GM23338 (cell line): Measurements from ENCODE around the gene PIGU. TPM values are rescaled to one million over a fixed set of nuclear protein-coding genes. Genes with fewer than 3 reads are reported as not detected.

Experiments
- ATAC-seq: fragments of 200-7000 bp; cut with Tn5 transposase; 3 replicates; pipeline ENCODE4 v1.9.1; 2020
- DNase-seq: peaks from one replicate; pipeline ENCODE4 v3.0.0-alpha.2; 2015; ENCODE audit warnings: low spot score
- H2AFZ ChIP-seq: fragments of 200-600 bp; sonication (generic); 2 replicates; pipeline ENCODE4 v1.8.0; 2016; ENCODE audit warnings: antibody characterized with exemption, mild to moderate bottlenecking, moderate library complexity
- H3F3A ChIP-seq: fragments of 200-600 bp; sonication (generic); replicated peaks from 2 replicates; pipeline ENCODE4 v1.8.0; 2017; ENCODE audit warnings: antibody characterized with exemption, mixed run types, low read depth
- H3K27ac ChIP-seq: fragments of 200-600 bp; sonication (generic); 2 replicates; pipeline ENCODE4 v1.6.1; 2016; ENCODE audit warnings: low read depth
- H3K27me3 ChIP-seq: fragments of 200-600 bp; sonication (generic); 2 replicates; pipeline ENCODE4 v1.8.0; 2016; ENCODE audit warnings: mild to moderate bottlenecking, mixed run types, moderate library complexity; ENCODE audit not compliant: insufficient read depth
- H3K36me3 ChIP-seq: fragments of 200-600 bp; sonication (generic); 2 replicates; pipeline ENCODE4 v1.8.0; 2016; ENCODE audit warnings: mild to moderate bottlenecking; ENCODE audit not compliant: insufficient read depth
- H3K4me1 ChIP-seq: fragments of 200-600 bp; sonication (generic); 2 replicates; pipeline ENCODE4 v1.8.0; 2016; ENCODE audit warnings: mild to moderate bottlenecking, moderate library complexity; ENCODE audit not compliant: insufficient read depth
- H3K4me2 ChIP-seq: fragments of 200-600 bp; sonication (generic); 2 replicates; pipeline ENCODE4 v1.7.1; 2017; ENCODE audit warnings: mixed run types
- H3K4me3 ChIP-seq: fragments of 200-600 bp; sonication (generic); 2 replicates; pipeline ENCODE4 v1.6.1; 2016; ENCODE audit warnings: mixed run types
- H3K79me2 ChIP-seq: fragments of 200-600 bp; sonication (generic); replicated peaks from 2 replicates; pipeline ENCODE4 v1.8.0; 2017; ENCODE audit warnings: mild to moderate bottlenecking; ENCODE audit not compliant: insufficient read depth
- H3K9me2 ChIP-seq: fragments of 200-600 bp; sonication (generic); 2 replicates; pipeline ENCODE4 v1.8.0; 2017; ENCODE audit not compliant: insufficient read depth
- H4K20me1 ChIP-seq: fragments of 200-600 bp; sonication (generic); replicated peaks from 2 replicates; pipeline ENCODE4 v1.8.0; 2017; ENCODE audit warnings: mild to moderate bottlenecking; ENCODE audit not compliant: insufficient read depth
- H3K27ac Mint-ChIP-seq: 2 replicates; pipeline ENCODE4 v1.8.0; 2020; ENCODE audit warnings: inconsistent platforms, mild to moderate bottlenecking, moderate library complexity, mixed read lengths
- H3K27me3 Mint-ChIP-seq: 3 replicates; pipeline ENCODE4 v1.8.0; 2022; ENCODE audit warnings: low read depth, mild to moderate bottlenecking, moderate library complexity, mixed read lengths, inconsistent platforms; ENCODE audit not compliant: insufficient read depth, poor library complexity
- H3K36me3 Mint-ChIP-seq: 3 replicates; pipeline ENCODE4 v1.8.0; 2021; ENCODE audit warnings: low read depth, mild to moderate bottlenecking, inconsistent platforms, moderate library complexity, mixed read lengths
- H3K4me1 Mint-ChIP-seq: 3 replicates; pipeline ENCODE4 v1.8.0; 2020; ENCODE audit warnings: mild to moderate bottlenecking, inconsistent platforms, mixed read lengths
- H3K4me3 Mint-ChIP-seq: 3 replicates; pipeline ENCODE4 v1.8.0; 2021; ENCODE audit warnings: moderate library complexity, mild to moderate bottlenecking, inconsistent platforms, mixed read lengths
- H3K9me3 Mint-ChIP-seq: 3 replicates; pipeline ENCODE4 v1.8.0; 2020; ENCODE audit warnings: moderate library complexity, mild to moderate bottlenecking, inconsistent platforms, mixed read lengths
- CREB1 ChIP-seq: fragments of 250-450 bp; sonication (Bioruptor Pico); IDR thresholded peaks from 2 replicates; pipeline ENCODE4 v1.5.0; 2020; ENCODE audit warnings: low read depth, mild to moderate bottlenecking, moderate library complexity
- EZH2 ChIP-seq: fragments of 200-600 bp; sonication (generic); IDR thresholded peaks from one replicate; pipeline ENCODE4 v1.8.0; 2017; ENCODE audit warnings: antibody characterized with exemption, mild to moderate bottlenecking, low read depth; ENCODE audit not compliant: unreplicated experiment
- EZH2phosphoT487 ChIP-seq: fragments of 200-600 bp; sonication (generic); IDR thresholded peaks from one replicate; pipeline ENCODE4 v1.8.1; 2018; ENCODE audit warnings: antibody characterized with exemption; ENCODE audit not compliant: unreplicated experiment
- JUNB ChIP-seq: IDR thresholded peaks from one replicate; pipeline ENCODE4 v1.6.1; 2016; ENCODE audit warnings: antibody characterized with exemption; ENCODE audit not compliant: unreplicated experiment
- NANOG ChIP-seq: IDR thresholded peaks from 2 replicates; pipeline ENCODE4 v1.6.1; 2016; ENCODE audit warnings: antibody characterized with exemption, borderline replicate concordance
- STAT1 ChIP-seq: IDR thresholded peaks from one replicate; pipeline ENCODE4 v1.6.1; 2016; ENCODE audit warnings: antibody characterized with exemption; ENCODE audit not compliant: unreplicated experiment
- ZNF114 ChIP-seq: fragments of 250-450 bp; sonication (Bioruptor Pico); IDR thresholded peaks from 2 replicates; pipeline ENCODE4 v1.5.0; 2020; ENCODE audit warnings: mild to moderate bottlenecking, moderate library complexity
- polyA plus RNA-seq: library from polyadenylated mRNA; unstranded; fragments of >200 nt; fragmentation: Nextera tagmentation; extraction: Ambion mirVana; gene quantifications from 2 replicates; pipeline ENCODE4 v1.2.1, GENCODE V29; 2016
- total RNA-seq: library from RNA; depleted of rRNA; stranded (reverse); fragments of >200 nt; shearing (Covaris generic); gene quantifications from 2 replicates; pipeline ENCODE4 v1.2.3, GENCODE V29; 2014
- TF ChIP-seq, protein P1 (sequence below), 2 experiments: fragments of 200-600 bp in 1 of 2; sonication (generic) in 1 of 2; conservative IDR thresholded peaks; 2 replicates each; pipeline versions ENCODE4 v1.5.1 to v1.6.1; 2016 to 2017; ENCODE audit warnings: antibody characterized with exemption in 2 of 2, low read depth in 2 of 2, mild to moderate bottlenecking in 2 of 2, moderate library complexity in 1 of 2
- TF ChIP-seq, protein P2 (sequence below): fragments of 250-450 bp; sonication (Bioruptor Pico); IDR thresholded peaks from 2 replicates; pipeline ENCODE4 v1.5.0; 2020; ENCODE audit warnings: mild to moderate bottlenecking, moderate library complexity
- TF ChIP-seq, protein P3 (sequence below): IDR thresholded peaks from 2 replicates; pipeline ENCODE4 v1.6.1; 2016; ENCODE audit warnings: antibody characterized with exemption

Gene PIGU
- total and polyA plus RNA-seq, 2 experiments from 2014 or later: 24.3 to 28.9 TPM

DNA sequence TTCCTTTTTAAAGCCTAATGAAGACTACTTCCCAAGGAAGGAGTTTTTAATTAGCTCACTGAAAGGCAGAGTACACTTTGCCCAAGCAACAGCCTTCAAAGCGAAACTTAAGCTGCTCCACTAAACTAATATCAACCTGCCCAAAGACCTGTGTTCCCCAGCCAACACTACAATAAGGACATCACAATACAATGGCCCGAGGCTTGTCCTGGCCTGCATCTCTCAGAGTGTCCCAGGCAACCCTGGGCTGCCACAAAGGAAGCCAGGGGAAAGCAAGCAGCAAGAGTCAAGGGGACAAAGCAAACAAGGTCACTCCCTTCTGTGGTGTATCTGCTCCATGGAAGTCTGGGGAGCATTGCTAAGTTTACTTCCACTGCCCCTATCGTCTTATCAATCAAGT, 52.3 kb downstream of the PIGU start:
- Histone ChIP-seq H2AFZ (no peak overlapping the region), H3F3A (no peaks in the 10 kb centered on the region), H3K27ac (no peak overlapping the region), H3K4me3 (no peak overlapping the region), H3K9me2 (no peaks in the 10 kb centered on the region), H3K79me2 (no peaks in the 10 kb centered on the region), H4K20me1 (no peaks in the 10 kb centered on the region; the same call in 1 of the 2 replicates), H3K4me2 (no peak overlapping the region), H3K36me3 (no peaks in the 10 kb centered on the region), H3K27me3 (no peaks in the 10 kb centered on the region), H3K4me1 (no peaks in the 10 kb centered on the region)
- Mint-ChIP-seq H3K4me1 (no peaks in the 10 kb centered on the region), H3K4me3 (no peak overlapping the region), H3K9me3 (no peaks in the 10 kb centered on the region), H3K27me3 (peaks cover 2% of the 10 kb centered on the region), H3K27ac (peak overlapping the region; percentile 20; the same call in 1 of the 2 replicates), H3K36me3 (peaks cover 6% of the 10 kb centered on the region; the same call in 2 of the 3 replicates)
- no peak for DNase-seq
- ATAC-seq: no peak
- TF ChIP-seq ZNF114 (CRISPR knock-in tag): no peak
- no peak for TF ChIP-seq CREB1 (CRISPR knock-in tag)
- no peak for TF ChIP-seq EZH2
- TF ChIP-seq JUNB: no peak
- TF ChIP-seq, protein P1, sequence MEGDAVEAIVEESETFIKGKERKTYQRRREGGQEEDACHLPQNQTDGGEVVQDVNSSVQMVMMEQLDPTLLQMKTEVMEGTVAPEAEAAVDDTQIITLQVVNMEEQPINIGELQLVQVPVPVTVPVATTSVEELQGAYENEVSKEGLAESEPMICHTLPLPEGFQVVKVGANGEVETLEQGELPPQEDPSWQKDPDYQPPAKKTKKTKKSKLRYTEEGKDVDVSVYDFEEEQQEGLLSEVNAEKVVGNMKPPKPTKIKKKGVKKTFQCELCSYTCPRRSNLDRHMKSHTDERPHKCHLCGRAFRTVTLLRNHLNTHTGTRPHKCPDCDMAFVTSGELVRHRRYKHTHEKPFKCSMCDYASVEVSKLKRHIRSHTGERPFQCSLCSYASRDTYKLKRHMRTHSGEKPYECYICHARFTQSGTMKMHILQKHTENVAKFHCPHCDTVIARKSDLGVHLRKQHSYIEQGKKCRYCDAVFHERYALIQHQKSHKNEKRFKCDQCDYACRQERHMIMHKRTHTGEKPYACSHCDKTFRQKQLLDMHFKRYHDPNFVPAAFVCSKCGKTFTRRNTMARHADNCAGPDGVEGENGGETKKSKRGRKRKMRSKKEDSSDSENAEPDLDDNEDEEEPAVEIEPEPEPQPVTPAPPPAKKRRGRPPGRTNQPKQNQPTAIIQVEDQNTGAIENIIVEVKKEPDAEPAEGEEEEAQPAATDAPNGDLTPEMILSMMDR (conservative IDR thresholded peaks at IDR 0.05; ENCODE audit: low read depth in 2 of 2): no peak
- no peak for TF ChIP-seq EZH2phosphoT487

DNA sequence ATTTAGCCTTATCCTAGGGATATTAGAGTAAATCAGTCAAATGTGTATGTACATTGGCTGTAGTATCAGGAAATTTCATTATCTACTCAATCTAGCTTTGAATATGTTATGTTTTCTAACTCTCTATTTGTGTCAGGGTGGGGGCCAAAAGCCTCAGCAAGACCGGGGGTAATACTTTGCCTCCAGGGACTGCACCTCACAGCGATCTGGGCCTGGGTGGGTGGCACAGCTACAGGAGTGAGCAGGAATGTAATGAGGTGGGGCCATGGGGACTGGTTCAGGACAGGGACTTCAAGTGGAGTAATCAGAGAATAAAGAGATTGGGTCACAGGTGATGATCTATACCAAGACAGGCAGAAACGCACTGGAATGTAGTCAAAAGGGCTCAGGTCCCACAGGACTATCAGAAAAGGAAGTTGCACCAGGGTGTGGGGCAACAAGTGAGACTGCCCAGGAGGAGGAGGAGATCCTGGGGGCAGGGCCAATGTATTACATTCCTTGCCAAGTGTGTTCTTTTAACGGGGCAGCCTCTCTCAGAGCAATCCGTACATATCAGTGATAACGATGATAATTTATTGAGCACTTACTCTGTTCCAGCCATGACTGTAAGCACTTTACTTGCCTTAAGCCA, 54.0 kb downstream of the PIGU start:
- no peaks in the 10 kb centered on the region for H3F3A ChIP-seq
- no peak overlapping the region for H3K4me3 Mint-ChIP-seq
- H3K36me3 ChIP-seq: no peaks in the 10 kb centered on the region
- no peaks in the 10 kb centered on the region for H3K4me1 ChIP-seq
- peaks cover 4% of the 10 kb centered on the region; the same call in 1 of the 2 replicates for H3K9me2 ChIP-seq
- H3K27me3 Mint-ChIP-seq: peaks cover 2% of the 10 kb centered on the region
- no peak overlapping the region for H2AFZ ChIP-seq
- H3K27ac ChIP-seq: no peak overlapping the region
- no peaks in the 10 kb centered on the region; the same call in 1 of the 2 replicates for H4K20me1 ChIP-seq
- no peaks in the 10 kb centered on the region for H3K4me1 Mint-ChIP-seq
- no peak overlapping the region for H3K4me2 ChIP-seq
- peaks cover 18% of the 10 kb centered on the region for H3K36me3 Mint-ChIP-seq
- H3K4me3 ChIP-seq: no peak overlapping the region
- DNase-seq (no peak), ATAC-seq (no peak)
- H3K27ac Mint-ChIP-seq: peak overlapping the region; percentile 4
- H3K79me2 ChIP-seq: no peaks in the 10 kb centered on the region
- no peaks in the 10 kb centered on the region for H3K27me3 ChIP-seq
- H3K9me3 Mint-ChIP-seq: no peaks in the 10 kb centered on the region
- no peak for TF ChIP-seq STAT1
- TF ChIP-seq, protein P1 (conservative IDR thresholded peaks at IDR 0.05; ENCODE audit: low read depth in 2 of 2): no peak
- TF ChIP-seq NANOG: no peak
- TF ChIP-seq, protein P2, sequence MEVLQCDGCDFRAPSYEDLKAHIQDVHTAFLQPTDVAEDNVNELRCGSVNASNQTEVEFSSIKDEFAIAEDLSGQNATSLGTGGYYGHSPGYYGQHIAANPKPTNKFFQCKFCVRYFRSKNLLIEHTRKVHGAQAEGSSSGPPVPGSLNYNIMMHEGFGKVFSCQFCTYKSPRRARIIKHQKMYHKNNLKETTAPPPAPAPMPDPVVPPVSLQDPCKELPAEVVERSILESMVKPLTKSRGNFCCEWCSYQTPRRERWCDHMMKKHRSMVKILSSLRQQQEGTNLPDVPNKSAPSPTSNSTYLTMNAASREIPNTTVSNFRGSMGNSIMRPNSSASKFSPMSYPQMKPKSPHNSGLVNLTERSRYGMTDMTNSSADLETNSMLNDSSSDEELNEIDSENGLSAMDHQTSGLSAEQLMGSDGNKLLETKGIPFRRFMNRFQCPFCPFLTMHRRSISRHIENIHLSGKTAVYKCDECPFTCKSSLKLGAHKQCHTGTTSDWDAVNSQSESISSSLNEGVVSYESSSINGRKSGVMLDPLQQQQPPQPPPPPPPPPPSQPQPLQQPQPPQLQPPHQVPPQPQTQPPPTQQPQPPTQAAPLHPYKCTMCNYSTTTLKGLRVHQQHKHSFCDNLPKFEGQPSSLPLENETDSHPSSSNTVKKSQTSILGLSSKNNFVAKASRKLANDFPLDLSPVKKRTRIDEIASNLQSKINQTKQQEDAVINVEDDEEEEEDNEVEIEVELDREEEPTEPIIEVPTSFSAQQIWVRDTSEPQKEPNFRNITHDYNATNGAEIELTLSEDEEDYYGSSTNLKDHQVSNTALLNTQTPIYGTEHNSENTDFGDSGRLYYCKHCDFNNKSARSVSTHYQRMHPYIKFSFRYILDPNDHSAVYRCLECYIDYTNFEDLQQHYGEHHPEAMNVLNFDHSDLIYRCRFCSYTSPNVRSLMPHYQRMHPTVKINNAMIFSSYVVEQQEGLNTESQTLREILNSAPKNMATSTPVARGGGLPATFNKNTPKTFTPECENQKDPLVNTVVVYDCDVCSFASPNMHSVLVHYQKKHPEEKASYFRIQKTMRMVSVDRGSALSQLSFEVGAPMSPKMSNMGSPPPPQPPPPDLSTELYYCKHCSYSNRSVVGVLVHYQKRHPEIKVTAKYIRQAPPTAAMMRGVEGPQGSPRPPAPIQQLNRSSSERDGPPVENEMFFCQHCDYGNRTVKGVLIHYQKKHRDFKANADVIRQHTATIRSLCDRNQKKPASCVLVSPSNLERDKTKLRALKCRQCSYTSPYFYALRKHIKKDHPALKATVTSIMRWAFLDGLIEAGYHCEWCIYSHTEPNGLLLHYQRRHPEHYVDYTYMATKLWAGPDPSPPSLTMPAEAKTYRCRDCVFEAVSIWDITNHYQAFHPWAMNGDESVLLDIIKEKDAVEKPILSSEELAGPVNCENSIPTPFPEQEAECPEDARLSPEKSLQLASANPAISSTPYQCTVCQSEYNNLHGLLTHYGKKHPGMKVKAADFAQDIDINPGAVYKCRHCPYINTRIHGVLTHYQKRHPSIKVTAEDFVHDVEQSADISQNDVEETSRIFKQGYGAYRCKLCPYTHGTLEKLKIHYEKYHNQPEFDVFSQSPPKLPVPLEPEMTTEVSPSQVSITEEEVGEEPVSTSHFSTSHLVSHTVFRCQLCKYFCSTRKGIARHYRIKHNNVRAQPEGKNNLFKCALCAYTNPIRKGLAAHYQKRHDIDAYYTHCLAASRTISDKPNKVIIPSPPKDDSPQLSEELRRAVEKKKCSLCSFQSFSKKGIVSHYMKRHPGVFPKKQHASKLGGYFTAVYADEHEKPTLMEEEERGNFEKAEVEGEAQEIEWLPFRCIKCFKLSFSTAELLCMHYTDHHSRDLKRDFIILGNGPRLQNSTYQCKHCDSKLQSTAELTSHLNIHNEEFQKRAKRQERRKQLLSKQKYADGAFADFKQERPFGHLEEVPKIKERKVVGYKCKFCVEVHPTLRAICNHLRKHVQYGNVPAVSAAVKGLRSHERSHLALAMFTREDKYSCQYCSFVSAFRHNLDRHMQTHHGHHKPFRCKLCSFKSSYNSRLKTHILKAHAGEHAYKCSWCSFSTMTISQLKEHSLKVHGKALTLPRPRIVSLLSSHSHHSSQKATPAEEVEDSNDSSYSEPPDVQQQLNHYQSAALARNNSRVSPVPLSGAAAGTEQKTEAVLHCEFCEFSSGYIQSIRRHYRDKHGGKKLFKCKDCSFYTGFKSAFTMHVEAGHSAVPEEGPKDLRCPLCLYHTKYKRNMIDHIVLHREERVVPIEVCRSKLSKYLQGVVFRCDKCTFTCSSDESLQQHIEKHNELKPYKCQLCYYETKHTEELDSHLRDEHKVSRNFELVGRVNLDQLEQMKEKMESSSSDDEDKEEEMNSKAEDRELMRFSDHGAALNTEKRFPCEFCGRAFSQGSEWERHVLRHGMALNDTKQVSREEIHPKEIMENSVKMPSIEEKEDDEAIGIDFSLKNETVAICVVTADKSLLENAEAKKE (CRISPR knock-in tag): no peak
- TF ChIP-seq, protein P3, sequence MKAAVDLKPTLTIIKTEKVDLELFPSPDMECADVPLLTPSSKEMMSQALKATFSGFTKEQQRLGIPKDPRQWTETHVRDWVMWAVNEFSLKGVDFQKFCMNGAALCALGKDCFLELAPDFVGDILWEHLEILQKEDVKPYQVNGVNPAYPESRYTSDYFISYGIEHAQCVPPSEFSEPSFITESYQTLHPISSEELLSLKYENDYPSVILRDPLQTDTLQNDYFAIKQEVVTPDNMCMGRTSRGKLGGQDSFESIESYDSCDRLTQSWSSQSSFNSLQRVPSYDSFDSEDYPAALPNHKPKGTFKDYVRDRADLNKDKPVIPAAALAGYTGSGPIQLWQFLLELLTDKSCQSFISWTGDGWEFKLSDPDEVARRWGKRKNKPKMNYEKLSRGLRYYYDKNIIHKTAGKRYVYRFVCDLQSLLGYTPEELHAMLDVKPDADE: no peak
- TF ChIP-seq CREB1 (CRISPR knock-in tag): no peak
